Measurements from ENCODE around the gene TPST2. TPM values are rescaled to one million over a fixed set of nuclear protein-coding genes. Genes with fewer than 3 reads are reported as not detected.

TPST2 gene
- total RNA-seq, 1 experiment from 2014 or later, result 11.8 TPM

DNA sequence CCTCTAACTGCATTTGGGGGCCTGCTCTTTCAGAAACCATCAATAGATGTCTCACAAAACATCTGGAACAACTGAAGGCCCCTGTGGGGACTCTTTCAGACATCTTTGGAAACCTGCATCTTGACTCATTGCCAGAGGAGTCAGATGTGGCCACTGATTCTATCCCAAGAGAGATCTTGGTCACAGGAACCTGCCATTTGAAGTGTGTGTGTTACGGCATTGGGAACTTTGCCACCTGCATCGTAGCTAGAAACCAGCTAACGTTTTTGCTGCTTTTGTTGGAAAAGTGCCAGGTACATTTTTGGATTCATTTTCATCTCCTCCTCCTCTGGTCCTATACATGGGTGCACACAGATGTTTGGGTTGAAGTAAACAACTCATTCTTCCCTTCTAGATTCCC, 101.9 kb downstream of the TPST2 start:
- no peaks in the 10 kb centered on the region for H4K20me1 ChIP-seq (ENCODE audit: insufficient read depth)
- DNase-seq (ENCODE audit: low read depth, low spot score) (no peak), ATAC-seq (no peak)
- intact Hi-C loops (cut with micrococcal nuclease), result no loop called here
- TF ChIP-seq SRF (IDR thresholded peaks at IDR 0.05; ENCODE audit: low read depth) (no peak), REST (IDR thresholded peaks at IDR 0.05; ENCODE audit: low read depth) (no peak)
- H2AFZ ChIP-seq (ENCODE audit: low read depth, low read length, poor library complexity, severe bottlenecking), result no peak overlapping the region
- H3K27me3 ChIP-seq (ENCODE audit: insufficient read depth, low read length), result no peaks in the 10 kb centered on the region
- no peak overlapping the region for H3K9ac ChIP-seq (ENCODE audit: low read length)
- no peaks in the 10 kb centered on the region for H3K9me3 ChIP-seq (ENCODE audit: control insufficient read depth in 1 of 2, insufficient read depth in 1 of 2, low read depth in 1 of 2, low read length in 2 of 2)
- peaks cover 7 to 10% of the 10 kb centered on the region in 2 experiments for H3K4me1 ChIP-seq (ENCODE audit: control insufficient read depth in 1 of 2, insufficient read depth in 2 of 2, low read length in 2 of 2)
- ChIA-PET CTCF (no interaction called here), RAD21 (ENCODE audit: low non-redundant PET in 1 of 2, low total read pairs in 2 of 2, uncharacterized antibody in 2 of 2, unreplicated experiment in 2 of 2) (no interaction called here), POLR2A (no interaction called here)
- no TSS peak for BruUV-seq (replicated peaks)
- no peak overlapping the region for H3K27ac ChIP-seq (ENCODE audit: low read depth, low read length)
- peaks cover 37 to 48% of the 10 kb centered on the region in 2 experiments for H3K36me3 ChIP-seq (ENCODE audit: control insufficient read depth in 1 of 2, insufficient read depth in 2 of 2, low read length in 2 of 2)
- H3K4me2 ChIP-seq (ENCODE audit: low read length), result no peak overlapping the region
- H3K4me3 ChIP-seq (replicated peaks in 1 of 2; ENCODE audit: low read depth in 1 of 2, low read length in 2 of 2), result no peak overlapping the region
- peaks cover 45% of the 10 kb centered on the region for H3K79me2 ChIP-seq (ENCODE audit: insufficient read depth, low read length)
- H3K9me2 ChIP-seq (ENCODE audit: insufficient read depth), result no peaks in the 10 kb centered on the region

DNA sequence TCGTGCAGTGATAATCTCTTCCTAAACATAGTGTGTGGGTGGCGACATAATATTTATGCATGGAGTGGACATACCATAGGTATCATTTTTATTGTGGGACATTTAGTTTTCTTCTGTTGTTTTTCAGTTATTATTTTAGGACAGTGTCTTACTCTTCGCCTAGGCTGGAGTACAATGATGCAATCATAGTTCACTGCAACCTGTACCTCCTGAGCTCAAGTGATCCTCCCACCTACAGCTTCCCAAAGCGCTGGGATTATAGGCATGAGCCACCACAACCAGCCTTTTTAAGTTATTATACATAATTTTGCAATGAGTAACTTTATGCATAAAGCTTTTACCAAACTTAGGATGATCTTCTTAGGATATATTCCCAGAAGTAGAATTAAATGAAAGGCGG, 103.5 kb downstream of the TPST2 start:
- ChIA-PET RAD21 (ENCODE audit: low non-redundant PET in 1 of 2, low total read pairs in 2 of 2, uncharacterized antibody in 2 of 2, unreplicated experiment in 2 of 2) (no interaction called here), CTCF (no interaction called here), POLR2A (no interaction called here)
- H2AFZ ChIP-seq (ENCODE audit: low read depth, low read length, poor library complexity, severe bottlenecking), result no peak overlapping the region
- DNase-seq (ENCODE audit: low read depth, low spot score), result no peak
- H3K27me3 ChIP-seq (ENCODE audit: insufficient read depth, low read length), result no peaks in the 10 kb centered on the region
- peaks cover 30 to 34% of the 10 kb centered on the region in 2 experiments for H3K36me3 ChIP-seq (ENCODE audit: control insufficient read depth in 1 of 2, insufficient read depth in 2 of 2, low read length in 2 of 2)
- TF ChIP-seq ELF1 (IDR thresholded peaks at IDR 0.05; ENCODE audit: borderline replicate concordance, low read depth) (no peak), MAX (IDR thresholded peaks at IDR 0.05) (no peak), RAD21 (IDR thresholded peaks at IDR 0.05; ENCODE audit: low read depth) (no peak), POLR2A (IDR thresholded peaks at IDR 0.05; ENCODE audit: borderline replicate concordance, extremely low read depth, insufficient read depth, insufficient read length) (no peak), EGR1 (IDR thresholded peaks at IDR 0.05; ENCODE audit: low read depth) (no peak), SRF (IDR thresholded peaks at IDR 0.05; ENCODE audit: low read depth) (no peak), ZBTB33 (IDR thresholded peaks at IDR 0.05; ENCODE audit: extremely low read depth, insufficient replicate concordance, low read length) (no peak), SP1 (IDR thresholded peaks at IDR 0.05; ENCODE audit: low read depth) (no peak), POLR2AphosphoS5 (IDR thresholded peaks at IDR 0.05; ENCODE audit: low read depth, low read length) (no peak), ZFX (IDR thresholded peaks at IDR 0.05) (no peak), JUND (IDR thresholded peaks at IDR 0.05) (no peak), EZH2 (IDR thresholded peaks at IDR 0.05) (no peak), SIN3A (IDR thresholded peaks at IDR 0.05; ENCODE audit: low read depth) (no peak)
- peaks cover 10 to 15% of the 10 kb centered on the region in 2 experiments for H3K4me1 ChIP-seq (ENCODE audit: control insufficient read depth in 1 of 2, insufficient read depth in 2 of 2, low read length in 2 of 2)
- no peak overlapping the region for H3K4me2 ChIP-seq (ENCODE audit: low read length)
- no peaks in the 10 kb centered on the region for H3K9me2 ChIP-seq (ENCODE audit: insufficient read depth)
- no peak overlapping the region for H3K9ac ChIP-seq (ENCODE audit: low read length)
- no peaks in the 10 kb centered on the region for H3K9me3 ChIP-seq (ENCODE audit: control insufficient read depth in 1 of 2, insufficient read depth in 1 of 2, low read depth in 1 of 2, low read length in 2 of 2)
- no peaks in the 10 kb centered on the region for H4K20me1 ChIP-seq (ENCODE audit: insufficient read depth)
- intact Hi-C loops (cut with micrococcal nuclease), result no loop called here
- BruUV-seq (replicated peaks), result no TSS peak
- H3K27ac ChIP-seq (ENCODE audit: low read depth, low read length), result no peak overlapping the region
- peaks cover 56% of the 10 kb centered on the region for H3K79me2 ChIP-seq (ENCODE audit: insufficient read depth, low read length)
- no peak for ATAC-seq
- no peak overlapping the region for H3K4me3 ChIP-seq (replicated peaks in 1 of 2; ENCODE audit: low read depth in 1 of 2, low read length in 2 of 2)

Measured in HCT116 (cell line).